Suppressor macrophage (primary cell): Measurements from ENCODE around the gene SRSF4.
"Not testable (repeated sequence)": the region's sequence is repeated elsewhere in the genome, so short reads cannot be mapped to it uniquely, and the experiment has no call there.

Source experiments
- DNase-seq, 4 experiments: peaks; one replicate each; pipeline ENCODE4 v3.0.0-alpha.2; 2020 to 2022

The SRSF4 gene

DNA sequence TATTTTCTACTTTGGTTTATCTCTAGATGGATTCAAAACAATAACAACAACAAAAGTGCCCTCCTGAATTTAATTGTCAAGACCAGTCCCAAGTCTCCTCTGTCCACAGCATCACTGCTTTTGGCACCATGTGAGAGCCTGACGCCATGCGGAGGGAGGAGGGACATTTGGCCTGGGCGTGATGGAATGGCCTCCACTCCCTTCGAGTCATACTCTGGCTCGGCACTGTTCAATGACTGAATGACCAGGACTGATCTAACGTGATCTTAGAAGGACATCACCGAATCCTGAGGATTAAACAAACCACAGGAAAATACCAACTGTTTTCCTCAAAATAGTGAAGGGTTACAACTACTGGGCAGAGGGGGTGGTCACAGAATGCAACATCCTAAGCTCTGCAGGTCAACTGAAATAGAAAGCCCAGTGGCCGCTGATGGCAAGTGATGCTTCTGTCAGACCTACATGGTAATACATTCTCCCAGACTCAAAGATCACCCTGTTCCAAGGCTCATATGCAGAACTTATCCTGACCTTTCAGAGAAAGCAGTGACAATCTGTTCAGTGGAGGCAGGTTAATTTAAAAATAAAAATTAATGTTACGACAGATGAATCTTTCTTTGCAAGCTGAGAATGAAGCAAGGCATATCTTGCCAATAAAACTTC lies 19.1 kb downstream of the SRSF4 start:
- DNase-seq, result no peak

DNA sequence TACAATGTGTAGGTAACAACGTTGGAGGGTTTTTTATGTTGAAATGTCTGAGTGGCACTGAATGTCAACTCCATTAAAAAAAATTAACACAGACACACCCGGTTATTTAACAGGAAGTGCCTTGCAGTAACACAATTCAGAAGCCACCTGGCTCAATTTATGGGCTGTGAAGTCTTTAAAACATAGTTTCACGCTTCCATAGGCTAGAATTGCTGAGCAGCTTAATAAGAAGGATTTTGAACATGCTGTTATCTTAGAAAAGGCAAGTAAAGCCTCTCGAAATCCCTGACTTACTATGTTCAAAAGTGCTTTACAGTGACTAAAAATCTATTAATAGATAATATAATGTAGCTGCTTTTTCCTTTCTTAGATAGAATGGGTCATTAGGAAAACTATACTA lies 19.7 kb downstream of the SRSF4 start:
- no peak for DNase-seq

DNA sequence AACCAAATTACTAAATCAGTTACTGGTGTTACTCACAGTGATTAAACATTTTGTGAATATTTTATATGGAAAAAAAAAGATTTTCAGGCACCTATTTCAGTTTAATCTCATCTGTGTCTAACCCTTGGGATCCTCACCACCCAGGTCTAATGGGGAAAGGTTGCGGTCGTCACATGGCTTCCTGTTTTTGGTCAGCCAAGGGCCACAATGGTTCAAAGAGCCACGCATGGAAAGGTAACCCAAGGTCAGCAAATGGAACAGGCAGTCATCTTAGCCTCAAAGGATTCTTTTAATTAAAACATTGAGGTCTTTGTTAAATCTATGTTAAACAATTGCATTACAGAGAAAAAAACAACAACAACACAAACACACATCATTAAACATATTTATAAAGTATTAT lies 21.9 kb downstream of the SRSF4 start:
- peak in 3 of 4 experiments; percentile 17 to 37 (median 17) for DNase-seq

DNA sequence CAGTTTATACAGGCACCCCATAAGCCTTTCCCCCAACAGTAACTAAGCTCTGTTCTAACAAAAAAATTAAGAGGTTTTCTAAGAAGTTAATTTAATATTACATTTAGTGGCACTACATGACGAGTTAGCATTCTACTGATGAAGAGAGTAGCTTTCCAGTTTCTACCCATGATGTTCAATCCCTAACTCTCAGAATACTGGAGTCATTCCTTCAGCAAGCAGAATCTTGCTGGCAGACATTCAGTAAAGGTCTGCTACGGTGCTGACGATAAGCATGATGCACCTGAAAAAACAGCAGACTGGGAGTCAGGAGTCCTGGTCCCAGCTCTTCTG lies 24.5 kb downstream of the SRSF4 start:
- DNase-seq, result no peak

DNA sequence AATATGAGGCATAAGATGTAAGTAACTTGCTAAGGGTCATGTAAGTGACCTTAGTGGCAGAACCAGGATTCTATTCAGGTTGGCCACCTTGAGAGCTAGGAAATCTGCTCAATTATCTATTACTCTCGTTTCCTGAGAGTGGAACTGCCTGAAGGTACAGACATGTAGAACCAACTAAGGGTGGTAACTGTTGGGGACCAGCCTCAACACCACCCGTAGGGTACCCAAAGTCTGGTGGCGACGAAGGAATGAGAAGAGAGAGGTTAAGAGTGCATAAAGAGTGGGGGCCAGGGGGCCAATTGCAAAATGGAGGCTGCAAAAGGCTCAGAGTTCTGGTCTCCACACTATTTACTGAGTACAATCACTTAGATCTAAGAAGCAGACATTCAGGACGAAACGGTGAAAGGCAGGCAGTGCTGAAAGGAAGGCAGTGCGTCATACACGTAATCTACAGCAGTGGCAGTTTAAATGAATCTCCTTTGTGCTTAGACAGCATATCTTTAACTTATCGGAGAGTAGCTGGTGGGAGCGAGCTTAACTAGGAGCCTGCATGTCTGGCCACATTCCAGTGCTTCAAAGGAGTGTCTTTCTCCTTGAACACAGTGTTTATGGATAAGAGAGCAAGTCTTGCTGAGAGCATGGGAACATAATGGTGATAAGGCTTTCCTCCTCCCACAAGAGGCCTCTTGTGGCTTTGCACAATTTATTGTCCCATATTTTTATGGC lies 25.0 kb downstream of the SRSF4 start:
- no peak for DNase-seq

DNA sequence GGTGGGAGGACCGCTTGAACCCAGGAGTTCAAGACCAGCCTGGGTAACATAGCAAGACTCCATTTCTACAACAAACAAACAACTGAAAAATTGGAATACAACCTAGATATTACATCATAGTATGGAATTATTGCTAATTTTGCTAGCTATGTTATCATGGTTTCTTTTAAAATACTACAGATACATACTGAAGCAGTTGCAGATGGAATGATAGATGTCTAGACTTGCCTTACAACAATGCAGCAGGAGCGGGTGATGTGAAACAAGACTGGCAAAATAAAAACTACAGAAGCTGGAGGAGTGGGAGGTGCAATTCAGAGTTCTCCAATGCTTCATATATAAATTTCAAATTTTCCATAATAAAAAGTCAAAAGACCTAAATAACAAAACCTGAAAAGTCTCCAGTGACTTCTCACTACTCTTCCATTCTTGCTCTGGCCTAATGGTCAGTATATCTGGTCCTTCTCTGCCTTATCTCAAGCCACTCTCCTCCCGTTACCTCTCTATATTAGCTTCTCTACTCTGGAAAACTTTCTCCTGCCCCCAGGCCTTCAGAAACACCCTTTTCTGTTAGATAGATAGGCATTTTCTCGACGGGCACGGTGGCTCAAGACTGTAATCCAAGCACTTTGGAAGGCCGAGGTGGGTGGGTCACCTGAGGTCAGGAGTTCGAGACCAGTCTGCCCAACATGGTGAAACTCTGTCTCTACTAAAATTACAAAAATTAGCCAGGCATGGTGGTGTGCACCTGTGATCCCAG lies 29.5 kb downstream of the SRSF4 start:
- DNase-seq, result no peak

DNA sequence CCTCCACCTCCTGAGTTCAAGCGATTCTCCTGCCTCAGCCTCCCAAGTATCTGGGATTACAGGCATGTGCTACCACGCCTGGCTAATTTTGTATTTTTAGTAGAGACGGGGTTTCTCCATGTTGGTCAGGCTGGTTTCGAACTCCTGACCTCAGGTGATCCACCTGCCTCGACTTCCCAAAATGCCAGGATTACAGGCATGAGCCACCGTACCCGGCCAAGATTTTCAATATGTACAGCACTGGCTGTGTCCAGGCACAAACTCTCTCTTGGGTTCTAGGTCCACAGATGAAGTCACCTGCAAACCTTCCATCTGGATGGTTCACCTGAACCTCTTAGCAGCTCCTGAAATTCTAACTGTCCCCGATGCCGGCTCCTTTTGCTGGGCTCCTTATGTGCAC lies 31.4 kb downstream of the SRSF4 start:
- not testable (repeated sequence) for DNase-seq

DNA sequence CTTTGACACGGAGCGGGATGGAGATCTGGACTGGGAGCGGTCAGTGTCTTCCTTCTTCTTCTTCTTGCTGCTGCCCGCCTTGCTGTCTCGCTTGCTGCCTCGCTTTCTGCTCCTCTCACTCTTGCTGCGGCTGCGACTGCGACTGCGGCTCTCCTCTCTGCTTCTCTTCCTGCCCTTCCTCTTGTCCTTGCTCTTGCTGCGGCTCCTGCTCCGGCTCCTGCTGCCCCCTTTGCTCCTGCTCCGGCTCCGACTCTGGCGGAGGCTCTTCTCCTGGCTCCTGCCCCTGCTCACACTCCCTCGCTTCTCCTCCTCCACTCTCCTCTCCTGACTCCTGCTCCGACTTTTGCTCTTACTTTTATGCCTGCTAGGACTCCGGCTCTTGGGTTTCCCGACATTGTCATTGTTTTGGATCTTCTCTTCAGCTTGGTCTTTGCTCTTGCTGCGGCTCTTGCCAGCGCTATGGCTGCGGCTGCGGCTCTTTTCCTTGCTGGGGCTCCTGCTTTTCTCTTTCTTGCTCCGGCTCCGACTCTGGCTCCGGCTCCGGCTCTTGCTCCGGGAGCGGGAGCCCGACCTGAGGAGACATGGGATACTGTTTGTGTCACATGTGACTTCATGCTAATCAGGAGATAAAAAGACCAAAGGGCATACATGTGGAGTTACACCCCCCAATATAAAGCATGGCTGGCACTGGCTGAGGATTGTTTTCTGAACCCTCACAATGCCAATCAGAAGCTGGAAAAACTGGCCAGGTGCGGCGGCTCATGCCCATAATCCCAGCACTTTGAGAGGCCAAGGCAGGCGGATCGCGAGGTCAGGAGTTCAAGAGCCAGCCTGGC lies 32.8 kb downstream of the SRSF4 start:
- DNase-seq, result no peak

DNA sequence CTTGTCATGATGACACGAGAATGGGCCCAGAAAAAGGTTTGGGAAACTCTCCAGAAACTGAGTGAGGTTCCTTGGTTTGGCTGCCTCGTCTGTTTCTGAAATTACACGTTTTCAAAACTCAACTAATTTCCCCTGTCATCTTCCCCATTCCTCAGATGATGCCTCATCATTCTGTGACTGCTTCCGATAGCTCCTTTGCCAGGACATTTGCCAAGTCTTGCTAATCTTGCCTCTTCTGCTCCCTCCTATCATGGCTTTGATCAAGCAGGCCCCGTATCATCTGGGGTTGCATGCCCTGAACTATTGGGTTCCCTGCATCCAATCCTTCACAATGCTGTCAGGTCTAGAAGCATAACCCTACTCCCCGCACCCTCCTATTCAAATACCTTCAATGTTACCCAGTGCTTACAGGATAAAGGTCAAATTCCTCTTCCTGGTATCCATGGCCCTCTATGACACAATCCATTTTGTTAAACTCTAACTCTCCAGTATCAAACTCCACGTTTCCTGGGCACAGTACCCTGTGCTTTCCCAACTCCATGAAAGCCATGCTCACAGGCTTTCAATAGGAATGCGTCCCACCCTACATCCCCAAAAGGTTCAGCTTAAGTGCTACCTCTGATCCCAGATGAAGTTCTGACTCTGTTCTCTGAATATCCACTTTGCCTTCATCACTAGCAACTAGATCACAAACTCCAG lies 35.8 kb downstream of the SRSF4 start:
- no peak for DNase-seq

DNA sequence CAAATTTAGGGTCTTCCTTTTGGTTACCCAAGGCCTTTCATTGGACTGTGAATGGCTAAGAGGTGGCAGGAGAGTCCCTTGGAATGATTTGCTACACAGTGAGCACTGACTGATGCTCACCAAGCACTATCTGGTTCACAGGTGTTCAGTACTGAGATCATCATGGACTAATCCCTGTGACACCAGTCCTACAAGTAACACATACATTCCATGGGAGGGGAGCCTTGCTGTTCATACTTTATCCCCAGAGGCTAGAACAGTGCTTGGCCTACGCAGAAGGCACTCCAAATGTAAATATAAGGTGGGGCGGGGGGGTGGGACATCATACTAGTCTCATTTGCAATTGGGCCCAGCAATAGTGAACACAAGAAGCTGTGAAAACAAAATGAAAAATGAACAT lies 37.5 kb downstream of the SRSF4 start:
- DNase-seq, result no peak

DNA sequence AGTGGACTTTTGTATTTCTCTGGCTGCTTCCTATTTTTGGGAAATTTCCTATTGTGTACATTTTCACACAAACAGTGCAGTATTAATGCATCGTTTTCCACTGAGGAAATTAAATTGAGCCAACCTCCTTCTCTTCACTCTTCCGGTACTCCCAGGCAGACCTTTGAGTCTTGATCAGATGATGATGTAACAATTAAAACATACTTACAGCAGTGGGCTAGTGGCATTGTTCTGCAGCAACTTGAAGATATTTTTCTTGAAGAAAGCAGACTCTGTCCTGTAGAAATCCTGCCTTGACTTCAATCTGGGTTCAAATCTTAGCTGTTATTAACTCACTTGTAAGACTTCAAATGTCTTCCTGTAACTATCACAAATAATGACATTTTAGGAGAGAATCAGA lies 39.0 kb downstream of the SRSF4 start:
- DNase-seq, result no peak

DNA sequence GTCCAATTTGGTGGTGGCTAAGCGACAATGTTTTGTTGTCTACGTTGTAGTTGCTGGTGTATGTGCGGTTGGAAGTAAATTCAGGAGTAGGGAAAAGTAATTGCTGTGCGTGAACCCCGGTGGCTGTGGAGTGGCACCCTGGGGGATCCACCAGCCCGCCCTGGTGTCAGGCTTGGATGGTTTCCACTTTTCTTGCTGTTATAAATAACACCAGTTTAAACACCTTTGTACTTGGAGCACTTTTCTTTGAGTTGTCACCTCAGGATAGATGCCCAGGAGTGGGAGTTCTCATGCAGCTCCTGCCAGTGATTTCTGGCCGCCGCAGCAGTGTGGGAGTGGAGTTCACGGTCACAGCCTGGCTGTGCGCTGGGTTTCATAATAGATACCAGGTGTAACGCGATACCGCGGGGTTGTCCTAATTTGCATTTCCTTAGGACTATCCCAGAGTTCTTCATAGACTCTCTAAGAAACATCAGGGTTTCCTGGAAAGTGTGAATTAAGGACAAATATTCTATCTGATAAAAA lies 45.2 kb downstream of the SRSF4 start:
- DNase-seq, result no peak

DNA sequence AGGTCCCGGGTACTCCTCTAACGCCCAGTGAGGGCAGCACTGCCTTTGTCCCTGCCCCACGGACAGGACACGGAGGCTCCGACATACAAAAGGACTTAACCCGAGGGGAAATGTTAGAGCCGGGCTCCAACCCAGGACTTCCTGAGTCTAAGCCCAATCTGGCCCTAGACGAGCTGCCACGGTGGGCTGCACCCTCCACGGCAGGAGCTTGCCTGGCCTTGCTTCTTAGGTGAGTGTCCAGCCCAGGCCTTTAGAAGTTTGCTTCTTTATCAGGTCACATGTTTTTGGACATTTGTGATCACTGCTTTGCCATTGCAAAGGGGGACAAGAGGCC lies 47.0 kb downstream of the SRSF4 start:
- no peak for DNase-seq

DNA sequence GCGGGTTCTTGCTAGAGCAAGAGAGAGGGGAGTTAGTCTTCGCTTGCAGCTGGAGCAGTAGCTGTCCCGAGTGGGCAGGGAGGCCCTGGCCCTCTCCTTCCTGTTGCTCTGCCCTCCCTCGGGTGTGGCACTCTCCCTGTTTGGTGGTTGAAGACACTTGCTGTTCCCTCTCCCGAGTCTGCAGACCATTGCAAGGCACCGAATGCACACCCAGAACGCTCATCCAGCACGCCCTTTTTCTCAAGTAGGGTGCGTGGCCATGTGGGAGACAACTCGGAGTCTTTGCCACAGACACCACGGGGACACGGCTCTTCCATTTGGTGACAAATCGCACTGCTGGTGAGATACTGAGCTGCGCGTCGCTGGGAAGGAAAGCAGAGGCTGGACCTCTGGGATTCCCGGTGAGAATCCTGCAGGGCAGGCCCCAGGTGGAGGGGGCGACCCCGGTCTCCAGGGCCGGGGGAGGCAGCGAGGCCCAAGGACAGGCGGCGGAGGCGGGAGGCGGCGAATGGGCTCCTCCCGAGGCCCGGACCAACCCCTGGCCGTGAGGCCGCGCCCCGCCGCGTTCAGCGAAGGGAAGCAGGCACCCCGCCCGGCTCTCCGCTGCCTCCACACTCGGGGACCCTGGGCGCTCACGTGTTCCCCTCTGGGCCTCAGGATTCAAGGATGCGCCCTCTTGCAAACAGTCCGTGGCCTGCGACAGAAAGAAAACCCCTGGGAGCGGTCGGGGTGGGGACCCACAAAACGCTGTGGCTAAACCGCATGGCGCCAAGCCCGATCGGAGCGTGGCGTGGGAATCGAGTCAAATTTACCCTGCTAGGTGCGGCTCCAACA lies 47.6 kb downstream of the SRSF4 start:
- peak in 2 of 4 experiments; percentile 16 to 32 for DNase-seq

DNA sequence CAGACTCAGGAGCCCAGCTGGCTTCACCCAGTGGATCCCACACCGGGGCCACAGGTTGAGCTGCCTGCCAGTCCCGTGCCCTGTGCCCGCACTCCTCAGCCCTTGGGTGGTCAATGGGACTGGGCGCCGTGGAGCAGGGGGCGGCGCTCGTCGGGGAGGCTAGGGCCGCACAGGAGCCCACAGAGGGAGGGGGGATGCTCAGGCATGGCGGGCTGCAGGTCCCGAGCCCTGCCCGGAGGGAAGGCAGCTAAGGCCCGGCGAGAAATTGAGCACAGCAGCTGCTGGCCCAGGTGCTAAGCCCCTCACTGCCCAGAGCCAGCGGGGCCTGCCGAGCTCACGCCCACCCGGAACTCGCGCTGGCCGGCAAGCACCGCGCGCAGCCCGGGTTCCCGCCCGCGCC lies 50.6 kb downstream of the SRSF4 start:
- not testable (repeated sequence) for DNase-seq

DNA sequence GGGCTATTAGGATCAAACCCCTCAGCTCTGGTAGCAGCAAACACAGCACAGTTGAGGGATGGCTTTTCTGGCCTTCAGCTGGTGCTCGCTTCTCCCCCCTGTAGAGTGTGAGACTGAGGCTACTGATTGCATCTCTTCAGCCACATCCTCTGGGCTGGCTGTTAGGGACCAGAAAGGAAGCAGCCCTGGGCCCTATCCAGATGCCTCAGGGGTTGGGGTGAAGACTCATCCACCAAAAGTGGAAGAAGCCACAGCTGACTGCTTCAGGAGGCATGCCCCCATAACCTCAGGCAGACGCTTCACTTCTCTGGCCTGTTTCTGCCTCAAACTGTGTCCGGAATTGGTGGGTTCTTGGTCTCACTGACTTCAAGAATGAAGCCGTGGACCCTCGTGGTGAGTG lies 51.8 kb downstream of the SRSF4 start:
- no peak for DNase-seq

DNA sequence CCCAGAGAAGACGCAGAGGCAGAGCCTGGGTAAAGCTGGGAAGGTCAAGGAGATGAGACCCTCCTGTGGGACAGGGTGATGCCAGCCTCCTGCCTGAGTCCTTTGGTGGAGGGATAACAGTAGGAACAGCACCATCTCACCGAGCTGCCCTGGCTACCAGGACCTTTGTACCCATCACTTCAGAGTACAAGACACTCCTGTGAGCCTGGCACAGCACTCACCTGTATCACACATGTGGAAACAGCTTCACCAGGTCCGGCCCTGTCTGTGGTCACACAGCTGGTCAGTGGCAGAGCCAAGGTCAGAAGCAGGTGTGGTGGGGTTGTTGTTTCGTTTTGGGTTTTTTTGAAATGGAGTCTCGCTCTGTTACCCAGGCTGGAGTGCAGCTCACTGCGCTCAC lies 53.0 kb downstream of the SRSF4 start:
- no peak for DNase-seq

DNA sequence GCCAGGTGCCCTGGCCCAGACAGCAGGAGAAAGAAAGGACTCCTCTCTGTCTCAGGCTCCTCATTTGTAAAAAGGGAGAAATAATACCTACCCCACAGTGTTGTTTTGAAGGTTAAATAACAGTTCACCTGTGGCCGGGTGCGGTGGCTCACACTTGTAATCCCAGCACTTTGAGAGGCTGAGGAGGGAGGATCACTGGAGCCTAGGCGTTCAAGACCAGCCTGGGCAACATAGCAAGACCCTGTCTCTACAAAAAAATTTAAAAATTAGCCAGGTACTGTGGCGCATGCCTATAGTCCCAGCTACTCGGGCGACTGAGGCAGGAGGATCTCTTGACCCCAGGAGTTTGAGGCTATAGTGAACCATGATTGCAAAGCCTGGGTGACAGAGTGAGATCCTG lies 55.5 kb downstream of the SRSF4 start:
- DNase-seq, result no peak

DNA sequence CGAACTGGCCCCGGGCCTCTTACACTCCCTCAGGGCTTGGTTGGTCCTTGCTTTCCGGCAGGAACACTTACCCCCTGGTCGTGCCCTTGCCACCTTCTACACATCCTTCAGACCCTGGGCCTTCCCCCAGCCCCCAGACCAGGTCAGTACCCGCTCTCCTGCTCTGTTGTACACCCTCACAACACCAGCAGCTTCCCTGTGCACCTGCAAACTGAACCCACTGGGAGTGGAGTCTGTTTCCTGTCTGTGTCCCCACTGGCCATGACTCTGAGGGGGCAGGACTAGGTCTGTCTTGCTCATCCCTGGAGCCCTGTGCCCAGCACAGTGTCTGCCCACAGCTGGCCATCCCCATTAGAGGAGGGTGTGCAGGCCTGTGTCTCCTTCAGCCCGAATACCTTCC lies 55.9 kb downstream of the SRSF4 start:
- DNase-seq, result no peak

DNA sequence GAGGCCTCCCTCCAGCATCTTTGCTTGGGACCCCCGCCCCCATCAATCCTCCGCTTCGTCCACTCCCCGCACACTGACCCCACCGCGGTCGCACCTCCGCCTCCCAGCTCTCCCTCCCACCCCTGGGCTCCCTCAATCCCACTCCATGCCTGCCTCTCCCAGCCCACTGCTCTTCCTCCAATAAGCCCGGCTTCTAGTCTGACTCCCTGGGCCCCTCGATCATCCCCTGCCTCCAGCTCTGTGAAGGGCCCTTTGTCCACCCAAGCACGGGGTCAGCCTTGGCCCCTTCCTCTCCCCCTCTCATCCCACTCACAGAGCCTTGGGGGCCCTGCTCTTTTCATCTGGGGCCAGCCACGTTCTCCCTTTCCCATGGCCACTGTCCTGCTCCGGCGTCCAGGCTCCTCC lies 56.5 kb downstream of the SRSF4 start:
- DNase-seq, result no peak
